ENCODE results near the gene ADGRA1.

- no peak for TF ChIP-seq CREB1 (IDR thresholded peaks at IDR 0.05; ENCODE audit: low read depth)
- TF ChIP-seq EGR1 (IDR thresholded peaks at IDR 0.05) = no peak
- no peak for TF ChIP-seq TEAD4 (IDR thresholded peaks at IDR 0.05)
Observed at GRCh38 chr10:133169173-133169947, 81.6 kb downstream of the ADGRA1 start.
